HL-60 (cell line): ENCODE results near the gene HYDIN.

Source experiments
- CTCF ChIP-seq: IDR thresholded peaks from one replicate; pipeline ENCODE4 v1.5.1; 2011; ENCODE audit warnings: low read length, control low read depth, inconsistent platforms; ENCODE audit not compliant: insufficient read depth
- REST ChIP-seq: IDR thresholded peaks from 2 replicates; pipeline ENCODE4 v1.6.1; 2012; ENCODE audit warnings: low read depth; ENCODE audit not compliant: insufficient replicate concordance

GRCh38 chr16:70808371-70808770, 422.2 kb downstream of the HYDIN start:
- TF ChIP-seq CTCF (no peak), REST (no peak)
